Heart left ventricle (tissue), 13 donors: Measurements from ENCODE around the gene CHD9.

ENCODE experiments used
- POLR2A ChIP-seq, 2 donors: fragments of 450-650 bp; IDR thresholded peaks; one replicate each; pipeline ENCODE4 v1.6.1; 2017; ENCODE audit warnings: antibody characterized with exemption in 2 of 2, mild to moderate bottlenecking in 2 of 2, moderate library complexity in 2 of 2
- TF ChIP-seq, protein P1 (sequence below), 12 donors: fragments of 200-600 bp; sonication (generic) in 4 of 12; IDR thresholded peaks; one replicate each; pipeline versions ENCODE4 v1.5.0 to v1.8.0; 2018 to 2022; ENCODE audit warnings: antibody characterized with exemption in 12 of 12, mild to moderate bottlenecking in 5 of 12
- donor health status: ischemic (EF 13 %, LVEDD 7.1; RV severe dilation, severe dysfunction).
- donor health status: DM: no; HTN: yes; CAD: no.
- donor health status: DM: no; HTN: no; CAD: no.
- donor health status: ischemic (EF 25% LVEDD 6.9; RV normal size, moderate dysfunction).
- donor health status: ischemic (EF 25% LVEDD 5.7; RV mildly dilated, moderate dysfunction).
- donor health status: ischemic (EF 35%, LVEDD 5.7; RV mildly dilated, moderate dysfunction).
- donor health status: nonischemic (EF 11% LVEDD 7.7; RV severe dilation, severe dysfunction).
- donor health status: DM: yes; HTN: yes; CAD: no.
- donor health status: PGD.
- donor health status: ischemic (EF 29% LVEDD 5.4; RV normal size, mild dysfunction).
- donor health status: nonischemic (EF 23%, LVEDD 6.1; RV moderate dilation, normal function).

DNA sequence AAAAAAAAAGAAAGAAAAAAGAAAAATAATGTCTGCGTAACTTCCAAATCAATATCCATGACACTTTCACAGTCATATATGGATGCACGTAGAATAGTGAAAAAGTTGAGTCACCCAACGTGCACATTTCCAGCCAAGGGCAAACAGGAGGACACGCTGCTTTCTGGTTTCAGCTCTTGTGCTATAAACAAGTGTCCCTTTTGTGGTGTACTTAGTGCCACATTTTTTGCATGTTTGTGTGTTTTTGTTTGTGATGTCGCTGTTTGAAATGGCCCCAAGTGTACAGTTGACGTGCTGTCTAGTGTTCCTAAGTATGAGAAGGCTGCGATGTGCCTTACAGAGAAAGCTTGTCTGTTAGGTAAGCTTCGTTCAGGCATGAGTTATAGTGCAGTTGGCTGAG, 2.9 kb downstream of the CHD9 start:
- TF ChIP-seq, protein P1, sequence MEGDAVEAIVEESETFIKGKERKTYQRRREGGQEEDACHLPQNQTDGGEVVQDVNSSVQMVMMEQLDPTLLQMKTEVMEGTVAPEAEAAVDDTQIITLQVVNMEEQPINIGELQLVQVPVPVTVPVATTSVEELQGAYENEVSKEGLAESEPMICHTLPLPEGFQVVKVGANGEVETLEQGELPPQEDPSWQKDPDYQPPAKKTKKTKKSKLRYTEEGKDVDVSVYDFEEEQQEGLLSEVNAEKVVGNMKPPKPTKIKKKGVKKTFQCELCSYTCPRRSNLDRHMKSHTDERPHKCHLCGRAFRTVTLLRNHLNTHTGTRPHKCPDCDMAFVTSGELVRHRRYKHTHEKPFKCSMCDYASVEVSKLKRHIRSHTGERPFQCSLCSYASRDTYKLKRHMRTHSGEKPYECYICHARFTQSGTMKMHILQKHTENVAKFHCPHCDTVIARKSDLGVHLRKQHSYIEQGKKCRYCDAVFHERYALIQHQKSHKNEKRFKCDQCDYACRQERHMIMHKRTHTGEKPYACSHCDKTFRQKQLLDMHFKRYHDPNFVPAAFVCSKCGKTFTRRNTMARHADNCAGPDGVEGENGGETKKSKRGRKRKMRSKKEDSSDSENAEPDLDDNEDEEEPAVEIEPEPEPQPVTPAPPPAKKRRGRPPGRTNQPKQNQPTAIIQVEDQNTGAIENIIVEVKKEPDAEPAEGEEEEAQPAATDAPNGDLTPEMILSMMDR (IDR thresholded peaks at IDR 0.05), result no peak
- no peak for TF ChIP-seq POLR2A (IDR thresholded peaks at IDR 0.05)
